H9 (cell line): Measurements from ENCODE around the gene BCL2L2. TPM values are rescaled to one million over a fixed set of nuclear protein-coding genes. Genes with fewer than 3 reads are reported as not detected.

Experiments used
- DNase-seq: peaks from one replicate; pipeline ENCODE4 v3.0.0-alpha.2; 2017
- H2AFZ ChIP-seq: one replicate; pipeline ENCODE4 v1.6.1; 2013; ENCODE audit warnings: mild to moderate bottlenecking, low read length, control low read depth, moderate library complexity
- H2AK5ac ChIP-seq: 2 replicates; pipeline ENCODE4 v1.6.1; 2013; ENCODE audit warnings: low read length, control low read depth, mixed read lengths; ENCODE audit not compliant: insufficient read length
- H2BK120ac ChIP-seq: one replicate; pipeline ENCODE4 v1.6.1; 2013; ENCODE audit warnings: low read depth, mild to moderate bottlenecking, low read length, control low read depth, inconsistent platforms; ENCODE audit not compliant: poor library complexity, severe bottlenecking
- H2BK12ac ChIP-seq: 2 replicates; pipeline ENCODE4 v1.6.1; 2013; ENCODE audit warnings: low read length, control low read depth, mixed read lengths, low read depth; ENCODE audit not compliant: insufficient read length
- H2BK15ac ChIP-seq: 2 replicates; pipeline ENCODE4 v1.6.1; 2013; ENCODE audit warnings: low read depth, low read length, control low read depth
- H2BK20ac ChIP-seq: one replicate; pipeline ENCODE4 v1.6.1; 2013; ENCODE audit warnings: low read depth, mild to moderate bottlenecking, low read length, control low read depth, inconsistent platforms; ENCODE audit not compliant: poor library complexity, severe bottlenecking
- H2BK5ac ChIP-seq: 2 replicates; pipeline ENCODE4 v1.6.1; 2013; ENCODE audit warnings: low read length, control low read depth, mixed read lengths; ENCODE audit not compliant: insufficient read length
- H3K14ac ChIP-seq: 2 replicates; pipeline ENCODE4 v1.6.1; 2013; ENCODE audit warnings: low read length, control low read depth; ENCODE audit not compliant: insufficient read depth
- H3K18ac ChIP-seq: 2 replicates; pipeline ENCODE4 v1.6.1; 2013; ENCODE audit warnings: low read depth, mild to moderate bottlenecking, mixed read lengths, low read length, control low read depth; ENCODE audit not compliant: insufficient read length
- H3K23ac ChIP-seq: 2 replicates; pipeline ENCODE4 v1.6.1; 2013; ENCODE audit warnings: low read length, control low read depth, mixed read lengths, low read depth; ENCODE audit not compliant: insufficient read length
- H3K23me2 ChIP-seq: 2 replicates; pipeline ENCODE4 v1.6.1; 2013; ENCODE audit warnings: low read depth, mild to moderate bottlenecking, mixed read lengths, low read length, control low read depth; ENCODE audit not compliant: insufficient read length, poor library complexity, severe bottlenecking
- H3K27ac ChIP-seq: 2 replicates; pipeline ENCODE4 v1.5.1; 2013; ENCODE audit warnings: low read length, control low read depth, mixed read lengths, low read depth; ENCODE audit not compliant: insufficient read length
- H3K27me3 ChIP-seq: 2 replicates; pipeline ENCODE4 v1.6.1; 2013; ENCODE audit warnings: low read length, control low read depth, inconsistent platforms; ENCODE audit not compliant: insufficient read depth
- H3K4ac ChIP-seq: 2 replicates; pipeline ENCODE4 v1.6.1; 2013; ENCODE audit warnings: low read depth, mild to moderate bottlenecking, control low read depth, inconsistent platforms, low read length, moderate library complexity
- H3K4me1 ChIP-seq: 2 replicates; pipeline ENCODE4 v1.6.1; 2013; ENCODE audit warnings: low read length, control low read depth, inconsistent platforms; ENCODE audit not compliant: insufficient read depth
- H3K4me2 ChIP-seq: 2 replicates; pipeline ENCODE4 v1.6.1; 2013; ENCODE audit warnings: low read length, control low read depth, mixed read lengths; ENCODE audit not compliant: insufficient read length, insufficient read depth
- H3K56ac ChIP-seq: 2 replicates; pipeline ENCODE4 v1.6.1; 2013; ENCODE audit warnings: low read depth, mild to moderate bottlenecking, mixed read lengths, low read length, control low read depth; ENCODE audit not compliant: insufficient read length
- H3K79me1 ChIP-seq: 2 replicates; pipeline ENCODE4 v1.6.1; 2013; ENCODE audit warnings: low read depth, mild to moderate bottlenecking, moderate library complexity, low read length, control low read depth, inconsistent platforms; ENCODE audit not compliant: insufficient read depth, poor library complexity, severe bottlenecking
- H3K79me2 ChIP-seq: 2 replicates; pipeline ENCODE4 v1.6.1; 2013; ENCODE audit warnings: low read length, control low read depth, inconsistent platforms; ENCODE audit not compliant: insufficient read depth
- H3K9ac ChIP-seq: 2 replicates; pipeline ENCODE4 v1.6.1; 2013; ENCODE audit warnings: low read length, control low read depth, mixed read lengths; ENCODE audit not compliant: insufficient read length; ENCODE audit errors: extremely low read depth
- H3K9me3 ChIP-seq: one replicate; pipeline ENCODE4 v1.6.1; 2013; ENCODE audit warnings: low read depth, low read length, inconsistent platforms; ENCODE audit not compliant: control insufficient read depth
- H3T11ph ChIP-seq: one replicate; pipeline ENCODE4 v1.6.1; 2013; ENCODE audit warnings: mild to moderate bottlenecking, low read length, control low read depth, inconsistent platforms
- H4K20me1 ChIP-seq: one replicate; pipeline ENCODE4 v1.6.1; 2013; ENCODE audit not compliant: control insufficient read depth, insufficient read length, insufficient read depth
- H4K5ac ChIP-seq: 2 replicates; pipeline ENCODE4 v1.6.1; 2013; ENCODE audit warnings: low read depth, mild to moderate bottlenecking, mixed read lengths, low read length, control low read depth; ENCODE audit not compliant: insufficient read length
- H4K8ac ChIP-seq: replicated peaks from 2 replicates; pipeline ENCODE4 v1.6.1; 2013; ENCODE audit warnings: low read length, control low read depth, mixed read lengths, low read depth; ENCODE audit not compliant: insufficient read length
- H4K91ac ChIP-seq: 2 replicates; pipeline ENCODE4 v1.6.1; 2013; ENCODE audit warnings: low read depth, mild to moderate bottlenecking, moderate library complexity, mixed read lengths, low read length, control low read depth; ENCODE audit not compliant: insufficient read length
- H3K27ac Mint-ChIP-seq, 3 experiments: 2 replicates in 2 of 3; 3 replicates in 1 of 3; pipeline ENCODE4 v1.8.0; 2020 to 2021; ENCODE audit warnings: mixed read lengths in 3 of 3, mild to moderate bottlenecking in 1 of 3, moderate library complexity in 1 of 3
- H3K27me3 Mint-ChIP-seq: 2 replicates; pipeline ENCODE4 v1.8.0; 2021; ENCODE audit warnings: low read depth, mild to moderate bottlenecking, moderate library complexity, mixed read lengths
- H3K36me3 Mint-ChIP-seq, 3 experiments: 2 replicates in 2 of 3; 3 replicates in 1 of 3; pipeline ENCODE4 v1.8.0; 2020 to 2021; ENCODE audit warnings: low read depth in 3 of 3, mixed read lengths in 3 of 3; ENCODE audit not compliant: insufficient read depth in 1 of 3
- H3K4me1 Mint-ChIP-seq, 2 experiments: 2 replicates each; pipeline ENCODE4 v1.8.0; 2020; ENCODE audit warnings: mixed read lengths in 2 of 2
- H3K4me3 Mint-ChIP-seq, 2 experiments: 2 replicates in 1 of 2; 3 replicates in 1 of 2; pipeline ENCODE4 v1.8.0; 2020 to 2021; ENCODE audit warnings: mild to moderate bottlenecking in 2 of 2, mixed read lengths in 2 of 2, moderate library complexity in 1 of 2
- H3K9me3 Mint-ChIP-seq, 2 experiments: 2 replicates in 1 of 2; 3 replicates in 1 of 2; pipeline ENCODE4 v1.8.0; 2020; ENCODE audit warnings: mild to moderate bottlenecking in 2 of 2, mixed read lengths in 2 of 2, moderate library complexity in 1 of 2
- CTCF ChIP-seq: fragments of 200-600 bp; sonication (generic); conservative IDR thresholded peaks from 3 replicates; pipeline ENCODE4 v1.8.0; 2021; ENCODE audit warnings: antibody characterized with exemption, mild to moderate bottlenecking
- WGBS: extraction: QIAGEN DNeasy Blood & Tissue Kit; methylation state at CpG from one replicate; pipeline ENCODE4 v1.1.7; 2013; ENCODE audit warnings: missing lambda C conversion rate, low lambda C conversion rate, mixed read lengths; ENCODE audit not compliant: insufficient read length; ENCODE audit errors: extremely low coverage; 5-methylcytosine and 5-hydroxymethylcytosine counted together
- total RNA-seq: library from RNA; stranded (reverse); gene quantifications from 2 replicates; pipeline ENCODE4 v1.2.1, GENCODE V29; 2021

The BCL2L2 gene
- total RNA-seq, 1 experiment from 2014 or later = 8.4 TPM

- Histone ChIP-seq H2AK5ac (no peak overlapping the region), H4K20me1 (no peaks in the 10 kb centered on the region), H3K4ac (no peak overlapping the region), H3K23ac (no peak overlapping the region), H3K27ac (no peak overlapping the region), H3K4me1 (no peaks in the 10 kb centered on the region; the same call in 1 of the 2 replicates), H3T11ph (no peak overlapping the region), H2BK12ac (no peak overlapping the region), H3K9me3 (no peaks in the 10 kb centered on the region), H3K18ac (no peak overlapping the region), H3K56ac (no peak overlapping the region), H3K23me2 (peaks cover 8% of the 10 kb centered on the region), H2AFZ (no peak overlapping the region), H2BK20ac (no peak overlapping the region), H3K14ac (no peak overlapping the region), H3K9ac (no peak overlapping the region), H2BK120ac (no peak overlapping the region), H2BK15ac (no peak overlapping the region), H3K79me2 (no peaks in the 10 kb centered on the region), H4K5ac (no peak overlapping the region), H4K91ac (no peak overlapping the region), H2BK5ac (no peak overlapping the region), H3K79me1 (peaks cover 6% of the 10 kb centered on the region), H3K27me3 (no peaks in the 10 kb centered on the region), H3K4me2 (no peak overlapping the region), H4K8ac (no peak overlapping the region)
- Mint-ChIP-seq H3K4me3 (peak overlapping the region; percentile 90 to 91; a peak in 2 of 5 replicates), H3K4me1 (peaks cover 18 to 20% of the 10 kb centered on the region in 2 experiments), H3K36me3 (peaks cover 25 to 26% (median 25%) of the 10 kb centered on the region in 3 experiments), H3K9me3 (no peaks in the 10 kb centered on the region), H3K27me3 (peaks cover 4% of the 10 kb centered on the region), H3K27ac (no peak overlapping the region; a peak in 1 of 7 replicates)
- no CpG with 5 or more reads among the region's 17 CpGs for WGBS
- no peak for TF ChIP-seq CTCF
- no peak for DNase-seq
Observed at GRCh38 chr14:23308721-23309445, 2.2 kb downstream of the BCL2L2 start.
